ENCODE results near the gene F11. TPM values are rescaled to one million over a fixed set of nuclear protein-coding genes. Genes with fewer than 3 reads are reported as not detected.

Gene F11
- total and polyA plus RNA-seq, 7 donors, result 0.08 to 0.22 (median 0.19) TPM; not detected in 4

DNA sequence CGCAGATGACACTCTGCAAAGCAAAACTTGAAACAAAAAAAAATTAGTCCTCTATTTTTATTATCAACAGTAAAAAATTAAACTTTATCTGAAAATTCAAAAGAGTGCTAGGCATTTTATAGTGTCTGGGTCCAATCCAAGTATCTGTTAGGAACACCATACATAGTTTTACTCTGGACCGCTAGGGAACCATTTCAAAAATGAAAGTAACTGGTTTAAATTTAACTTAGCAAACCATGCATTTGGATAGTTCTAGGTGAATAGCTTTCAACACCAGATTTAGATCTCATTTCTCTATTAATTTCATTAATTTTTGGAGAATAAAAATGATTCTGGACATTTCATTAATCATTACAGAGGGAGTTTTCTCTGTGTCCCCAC is 37.5 kb upstream of the F11 start:
- Histone ChIP-seq H3K36me3 (ENCODE audit: insufficient read depth in 1 of 2, low read depth in 1 of 2) (peaks cover 0 to 5% of the 10 kb centered on the region in 2 donors), H3K27ac (no peak overlapping the region), H3K27me3 (ENCODE audit: insufficient read depth in 3 of 3, low read length in 2 of 3) (no peaks in the 10 kb centered on the region), H3K4me3 (peak overlapping the region; percentile 4), H3K4me1 (no peaks in the 10 kb centered on the region), H3K9me3 (no peaks in the 10 kb centered on the region)
- WGBS, 3 donors, result 70 to 76% (median 73%) methylated on average over 2 of the region's 2 CpGs
- ATAC-seq, result no peak
- intact Hi-C loops (cut with DNase I), result no loop called here
- TF ChIP-seq CTCF (IDR thresholded peaks at IDR 0.05), result no peak
- DNase-seq, result no peak

GRCh38 chr4:186234367-186234766 is 31.6 kb upstream of the F11 start:
- 33 to 53% (median 36%) methylated on average over 2 of the region's 2 CpGs for WGBS, 3 donors
- DNase-seq (no peak), ATAC-seq (no peak)
- H3K27me3 ChIP-seq (ENCODE audit: insufficient read depth in 3 of 3, low read length in 2 of 3), result no peaks in the 10 kb centered on the region
- intact Hi-C loops (cut with DNase I), result no loop called here
- H3K27ac ChIP-seq, result no peak overlapping the region
- H3K36me3 ChIP-seq (ENCODE audit: insufficient read depth in 1 of 2, low read depth in 1 of 2), result peaks cover 0 to 18% of the 10 kb centered on the region in 2 donors
- no peaks in the 10 kb centered on the region for H3K4me1 ChIP-seq
- TF ChIP-seq CTCF (IDR thresholded peaks at IDR 0.05), result no peak
- H3K4me3 ChIP-seq, result no peak overlapping the region
- H3K9me3 ChIP-seq, result no peaks in the 10 kb centered on the region

DNA sequence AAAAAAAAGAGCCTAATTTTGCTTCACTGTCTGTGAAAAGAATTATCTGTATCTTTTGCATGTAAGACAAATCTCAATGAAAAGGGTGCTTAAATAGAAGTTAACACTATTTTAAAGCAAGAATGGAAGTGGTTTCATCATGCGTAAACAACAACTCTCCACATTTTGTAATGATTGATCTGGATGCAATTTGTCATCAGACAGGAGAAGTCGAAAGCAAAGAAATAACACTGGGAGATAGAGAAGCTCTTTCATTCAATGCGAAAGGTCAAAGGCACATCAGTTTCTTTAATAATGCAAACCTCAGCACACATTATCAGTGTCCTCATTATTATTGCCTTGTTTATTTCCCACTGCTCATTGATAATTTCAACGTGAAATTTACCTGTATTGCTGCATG is 29.9 kb upstream of the F11 start:
- no peaks in the 10 kb centered on the region for H3K4me1 ChIP-seq
- no peak overlapping the region for H3K4me3 ChIP-seq
- ATAC-seq (no peak), DNase-seq (no peak)
- H3K27me3 ChIP-seq (ENCODE audit: insufficient read depth in 3 of 3, low read length in 2 of 3), result no peaks in the 10 kb centered on the region
- H3K36me3 ChIP-seq (ENCODE audit: insufficient read depth in 1 of 2, low read depth in 1 of 2), result peaks cover 0 to 18% of the 10 kb centered on the region in 2 donors
- intact Hi-C loops (cut with DNase I), result no loop called here
- no peak overlapping the region for H3K27ac ChIP-seq
- no peaks in the 10 kb centered on the region for H3K9me3 ChIP-seq
- WGBS, 3 donors, result 91 to 95% (median 93%) methylated on average over 4 of the region's 4 CpGs
- no peak for TF ChIP-seq CTCF (IDR thresholded peaks at IDR 0.05)

DNA sequence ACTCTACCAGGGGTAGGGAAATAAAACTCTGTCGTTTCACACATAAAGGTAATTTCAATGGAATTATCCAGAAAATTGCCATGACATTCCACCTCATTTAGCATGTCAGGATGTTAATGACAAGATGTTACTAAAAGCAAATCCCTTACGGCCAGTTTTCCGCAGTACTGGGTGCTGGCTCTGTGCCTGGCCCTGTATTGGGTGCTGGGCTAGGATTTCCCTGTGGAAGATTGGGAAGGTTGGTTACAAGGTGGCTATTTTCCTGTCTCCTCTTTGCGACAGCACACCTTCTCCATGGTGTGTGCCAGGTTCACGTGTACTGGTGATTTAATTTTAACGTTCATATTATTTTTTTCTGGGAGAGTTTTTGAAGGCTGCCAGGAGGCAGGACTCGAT is 25.5 kb upstream of the F11 start:
- intact Hi-C loops (cut with DNase I), result no loop called here
- H3K27me3 ChIP-seq (ENCODE audit: insufficient read depth in 3 of 3, low read length in 2 of 3), result no peaks in the 10 kb centered on the region
- H3K27ac ChIP-seq, result no peak overlapping the region
- DNase-seq, result no peak
- no peak for ATAC-seq
- H3K4me1 ChIP-seq, result no peaks in the 10 kb centered on the region
- WGBS, 3 donors, result 57 to 73% (median 69%) methylated on average over 7 of the region's 7 CpGs
- no peaks in the 10 kb centered on the region for H3K9me3 ChIP-seq
- TF ChIP-seq CTCF (IDR thresholded peaks at IDR 0.05), result no peak
- no peak overlapping the region for H3K4me3 ChIP-seq
- peaks cover 0 to 5% of the 10 kb centered on the region in 2 donors for H3K36me3 ChIP-seq (ENCODE audit: insufficient read depth in 1 of 2, low read depth in 1 of 2)

DNA sequence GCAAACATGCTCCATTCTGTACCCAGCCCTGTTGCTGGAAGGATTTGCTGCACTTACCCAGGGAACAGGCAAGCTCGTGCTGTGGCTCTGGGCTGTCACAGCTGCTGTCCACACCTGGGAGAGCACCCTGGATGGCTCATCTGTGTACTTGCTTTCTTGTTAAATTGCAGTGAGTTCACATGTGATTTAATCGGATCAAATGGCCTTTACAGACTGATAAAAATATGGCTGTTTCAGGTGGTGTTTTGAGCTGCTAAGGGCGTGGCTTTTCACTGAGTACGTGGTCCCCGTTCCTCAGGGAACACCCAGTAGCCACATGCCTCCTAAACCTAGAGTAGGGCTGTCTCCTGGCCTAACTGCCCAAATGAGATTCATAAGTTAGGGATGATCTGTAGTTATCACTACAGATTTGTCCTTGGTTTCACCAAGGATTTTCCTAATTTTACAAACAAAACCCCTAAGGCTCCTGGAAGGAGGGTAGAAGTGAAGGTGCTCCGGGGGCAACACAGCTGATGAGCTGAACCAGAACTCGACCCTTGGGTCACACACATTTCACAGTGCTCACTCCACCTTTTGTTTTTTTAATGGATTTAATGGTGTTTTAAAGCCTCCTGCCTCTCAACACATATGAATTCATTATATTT is 25.0 kb upstream of the F11 start:
- DNase-seq (no peak), ATAC-seq (no peak)
- H3K27ac ChIP-seq, result no peak overlapping the region
- H3K4me1 ChIP-seq, result no peaks in the 10 kb centered on the region
- H3K27me3 ChIP-seq (ENCODE audit: insufficient read depth in 3 of 3, low read length in 2 of 3), result no peaks in the 10 kb centered on the region
- intact Hi-C loops (cut with DNase I), result no loop called here
- H3K9me3 ChIP-seq, result no peaks in the 10 kb centered on the region
- H3K36me3 ChIP-seq (ENCODE audit: insufficient read depth in 1 of 2, low read depth in 1 of 2), result peaks cover 0 to 5% of the 10 kb centered on the region in 2 donors
- no peak overlapping the region for H3K4me3 ChIP-seq
- 64 to 69% (median 65%) methylated on average over 7 of the region's 7 CpGs for WGBS, 3 donors
- TF ChIP-seq CTCF (IDR thresholded peaks at IDR 0.05), result no peak

Data from psoas muscle (tissue), 8 donors.